Mesenchymal stem cell (in vitro differentiated cells and primary cell): Measurements from ENCODE around the gene TCF7.

Experiments used
- DNase-seq: peaks from one replicate; pipeline ENCODE4 v3.0.0-alpha.2; 2013
- H2AFZ ChIP-seq: one replicate; pipeline ENCODE4 v1.6.1; 2013; ENCODE audit warnings: low read depth, mild to moderate bottlenecking, control low read depth, inconsistent platforms, low read length, moderate library complexity
- H2AK5ac ChIP-seq: 2 replicates; pipeline ENCODE4 v1.6.1; 2013; ENCODE audit warnings: low read length, moderate library complexity, mild to moderate bottlenecking, inconsistent platforms; ENCODE audit not compliant: severe bottlenecking
- H2BK120ac ChIP-seq: one replicate; pipeline ENCODE4 v1.6.1; 2013; ENCODE audit warnings: low read depth, mild to moderate bottlenecking, inconsistent platforms, low read length, moderate library complexity
- H2BK12ac ChIP-seq, 2 experiments: one replicate each; pipeline ENCODE4 v1.6.1; 2013; ENCODE audit warnings: inconsistent platforms in 2 of 2, low read length in 2 of 2, mild to moderate bottlenecking in 2 of 2, moderate library complexity in 2 of 2, control low read depth in 1 of 2
- H2BK15ac ChIP-seq: one replicate; pipeline ENCODE4 v1.6.1; 2013; ENCODE audit warnings: mild to moderate bottlenecking, low read depth, inconsistent platforms; ENCODE audit not compliant: poor library complexity, severe bottlenecking
- H2BK5ac ChIP-seq: 2 replicates; pipeline ENCODE4 v1.6.1; 2013; ENCODE audit warnings: low read depth, mild to moderate bottlenecking, low read length, control low read depth, inconsistent platforms; ENCODE audit not compliant: poor library complexity, severe bottlenecking
- H3K14ac ChIP-seq, 2 experiments: one replicate each; pipeline ENCODE4 v1.6.1; 2013; ENCODE audit warnings: inconsistent platforms in 2 of 2, low read length in 2 of 2, control low read depth in 1 of 2, mild to moderate bottlenecking in 1 of 2, moderate library complexity in 1 of 2
- H3K18ac ChIP-seq, 2 experiments: one replicate each; pipeline ENCODE4 v1.6.1; 2013; ENCODE audit warnings: inconsistent platforms in 2 of 2, low read length in 2 of 2, control low read depth in 1 of 2, low read depth in 1 of 2, mild to moderate bottlenecking in 1 of 2
- H3K23ac ChIP-seq, 2 experiments: one replicate each; pipeline ENCODE4 v1.6.1; 2013; ENCODE audit warnings: inconsistent platforms in 2 of 2, low read length in 2 of 2, mild to moderate bottlenecking in 2 of 2, moderate library complexity in 2 of 2, control low read depth in 1 of 2
- H3K27ac ChIP-seq: 2 replicates; pipeline ENCODE4 v1.5.1; 2013; ENCODE audit warnings: mild to moderate bottlenecking, moderate library complexity, low read length, control low read depth, inconsistent platforms; ENCODE audit not compliant: poor library complexity, severe bottlenecking
- H3K27me3 ChIP-seq, 2 experiments: 2 replicates each; pipeline versions ENCODE4 v1.6.1 to v1.7.0; 2013; ENCODE audit warnings: low read length in 2 of 2, mild to moderate bottlenecking in 2 of 2, moderate library complexity in 2 of 2, control low read depth in 1 of 2, inconsistent platforms in 1 of 2; ENCODE audit not compliant: control insufficient read depth in 1 of 2, insufficient read depth in 1 of 2
- H3K36me3 ChIP-seq, 2 experiments: 2 replicates each; pipeline versions ENCODE4 v1.6.1 to v1.7.0; 2013; ENCODE audit warnings: low read length in 2 of 2, control low read depth in 1 of 2, inconsistent platforms in 1 of 2, low read depth in 1 of 2, mild to moderate bottlenecking in 1 of 2; ENCODE audit not compliant: insufficient read depth in 2 of 2, control insufficient read depth in 1 of 2
- H3K4ac ChIP-seq, 2 experiments: one replicate each; pipeline ENCODE4 v1.6.1; 2013; ENCODE audit warnings: inconsistent platforms in 2 of 2, low read length in 2 of 2, mild to moderate bottlenecking in 2 of 2, moderate library complexity in 2 of 2, control low read depth in 1 of 2, low read depth in 1 of 2
- H3K4me1 ChIP-seq: 2 replicates; pipeline ENCODE4 v1.6.1; 2013; ENCODE audit warnings: low read depth, low read length, control low read depth; ENCODE audit not compliant: control insufficient read depth, insufficient read depth
- H3K4me2 ChIP-seq: 2 replicates; pipeline ENCODE4 v1.6.1; 2013; ENCODE audit warnings: low read length, mild to moderate bottlenecking, inconsistent platforms; ENCODE audit not compliant: poor library complexity, severe bottlenecking
- H3K4me3 ChIP-seq, 2 experiments: 2 replicates each; pipeline versions ENCODE4 v1.5.1 to v1.7.0; 2013; ENCODE audit warnings: low read length in 2 of 2, mild to moderate bottlenecking in 2 of 2, control low read depth in 1 of 2, low read depth in 1 of 2; ENCODE audit not compliant: insufficient read depth in 1 of 2
- H3K79me1 ChIP-seq: replicated peaks from 2 replicates; pipeline ENCODE4 v1.6.1; 2013; ENCODE audit warnings: mild to moderate bottlenecking, control low read depth, low read length, inconsistent platforms; ENCODE audit not compliant: poor library complexity, severe bottlenecking
- H3K9ac ChIP-seq: 2 replicates; pipeline ENCODE4 v1.7.0; 2013; ENCODE audit warnings: mild to moderate bottlenecking, low read length, moderate library complexity
- H3K9me3 ChIP-seq: 2 replicates; pipeline ENCODE4 v1.7.0; 2013; ENCODE audit warnings: mild to moderate bottlenecking, low read length; ENCODE audit not compliant: control insufficient read depth
- H4K8ac ChIP-seq: one replicate; pipeline ENCODE4 v1.6.1; 2013; ENCODE audit warnings: inconsistent platforms, mild to moderate bottlenecking, low read length, moderate library complexity
- H4K91ac ChIP-seq: one replicate; pipeline ENCODE4 v1.6.1; 2013; ENCODE audit warnings: mild to moderate bottlenecking, low read length, inconsistent platforms
- WGBS: methylation state at CpG from one replicate; pipeline ENCODE4 v1.1.7; 2013; ENCODE audit warnings: mixed read lengths; 5-methylcytosine and 5-hydroxymethylcytosine counted together

TCF7 gene

GRCh38 chr5:134139891-134140469 lies 25.5 kb downstream of the TCF7 start:
- Histone ChIP-seq H3K27me3 (no peaks in the 10 kb centered on the region), H3K4me1 (peaks cover 28% of the 10 kb centered on the region), H3K14ac (no peak overlapping the region), H3K9me3 (no peaks in the 10 kb centered on the region), H2BK15ac (no peak overlapping the region), H4K8ac (no peak overlapping the region), H2AK5ac (peak overlapping the region; percentile 22), H3K4me2 (no peak overlapping the region), H4K91ac (no peak overlapping the region), H3K9ac (peak overlapping the region; percentile 14), H3K4ac (no peak overlapping the region), H2AFZ (no peak overlapping the region), H3K36me3 (peaks cover 71 to 73% of the 10 kb centered on the region in 2 experiments), H3K79me1 (peaks cover 69% of the 10 kb centered on the region), H2BK120ac (no peak overlapping the region), H2BK5ac (no peak overlapping the region), H3K18ac (no peak overlapping the region), H3K27ac (no peak overlapping the region), H3K23ac (no peak overlapping the region), H2BK12ac (no peak overlapping the region), H3K4me3 (no peak overlapping the region)
- over 99% methylated on average over 8 of the region's 8 CpGs for WGBS
- no peak for DNase-seq

- 56% methylated on average over 8 of the region's 8 CpGs for WGBS
Observed at GRCh38 chr5:134140530-134141201, 26.2 kb downstream of the TCF7 start.

GRCh38 chr5:134141331-134142050 lies 27.0 kb downstream of the TCF7 start:
- no peak overlapping the region for H2AK5ac ChIP-seq
- no peak overlapping the region for H4K91ac ChIP-seq
- H3K9ac ChIP-seq = peak overlapping the region; percentile 35
- peak; percentile 33 for DNase-seq
- H3K4ac ChIP-seq = no peak overlapping the region
- H3K4me1 ChIP-seq = peaks cover 26% of the 10 kb centered on the region
- H3K4me2 ChIP-seq = no peak overlapping the region
- no peak overlapping the region for H2BK15ac ChIP-seq
- H2BK12ac ChIP-seq = no peak overlapping the region
- H3K36me3 ChIP-seq = peaks cover 75 to 80% of the 10 kb centered on the region in 2 experiments
- H3K9me3 ChIP-seq = no peaks in the 10 kb centered on the region
- no peak overlapping the region for H4K8ac ChIP-seq
- no peak overlapping the region for H3K4me3 ChIP-seq
- H3K23ac ChIP-seq = no peak overlapping the region
- H2BK5ac ChIP-seq = no peak overlapping the region
- 92% methylated on average over 9 of the region's 9 CpGs for WGBS
- peaks cover 73% of the 10 kb centered on the region for H3K79me1 ChIP-seq
- no peaks in the 10 kb centered on the region for H3K27me3 ChIP-seq
- H2BK120ac ChIP-seq = no peak overlapping the region
- H3K27ac ChIP-seq = no peak overlapping the region
- H3K18ac ChIP-seq = no peak overlapping the region
- no peak overlapping the region for H3K14ac ChIP-seq
- H2AFZ ChIP-seq = no peak overlapping the region

More at GRCh38 chr5:134140530-134141201, 26.2 kb downstream of the TCF7 start:
- no peak overlapping the region for H4K91ac ChIP-seq
- H3K27me3 ChIP-seq = no peaks in the 10 kb centered on the region
- peak; percentile 74 for DNase-seq
- H3K4ac ChIP-seq = no peak overlapping the region
- no peak overlapping the region for H3K18ac ChIP-seq
- H3K4me1 ChIP-seq = peaks cover 28% of the 10 kb centered on the region
- H4K8ac ChIP-seq = no peak overlapping the region
- no peak overlapping the region for H2BK15ac ChIP-seq
- no peak overlapping the region for H3K4me3 ChIP-seq
- no peak overlapping the region for H2AK5ac ChIP-seq
- no peak overlapping the region for H2BK5ac ChIP-seq
- no peaks in the 10 kb centered on the region for H3K9me3 ChIP-seq
- no peak overlapping the region for H2BK120ac ChIP-seq
- H3K14ac ChIP-seq = no peak overlapping the region
- no peak overlapping the region for H3K4me2 ChIP-seq
- H3K23ac ChIP-seq = no peak overlapping the region
- peaks cover 76% of the 10 kb centered on the region for H3K79me1 ChIP-seq
- H3K9ac ChIP-seq = peak overlapping the region; percentile 35
- H3K36me3 ChIP-seq = peaks cover 74% of the 10 kb centered on the region in 2 experiments
- H2AFZ ChIP-seq = no peak overlapping the region
- no peak overlapping the region for H3K27ac ChIP-seq
- H2BK12ac ChIP-seq = no peak overlapping the region

GRCh38 chr5:134142052-134142451 lies 27.6 kb downstream of the TCF7 start:
- no peak overlapping the region for H2BK120ac ChIP-seq
- no peaks in the 10 kb centered on the region for H3K27me3 ChIP-seq
- 96% methylated on average over 5 of the region's 5 CpGs for WGBS
- no peak overlapping the region for H3K9ac ChIP-seq
- DNase-seq = no peak
- H2AFZ ChIP-seq = no peak overlapping the region
- H4K91ac ChIP-seq = no peak overlapping the region
- no peak overlapping the region for H3K4me3 ChIP-seq
- no peak overlapping the region for H3K4ac ChIP-seq
- no peak overlapping the region for H3K27ac ChIP-seq
- H4K8ac ChIP-seq = no peak overlapping the region
- H3K36me3 ChIP-seq = peaks cover 73 to 85% of the 10 kb centered on the region in 2 experiments
- no peak overlapping the region for H3K23ac ChIP-seq
- no peak overlapping the region for H2AK5ac ChIP-seq
- no peak overlapping the region for H3K14ac ChIP-seq
- no peak overlapping the region for H3K4me2 ChIP-seq
- H2BK5ac ChIP-seq = no peak overlapping the region
- no peak overlapping the region for H2BK15ac ChIP-seq
- no peak overlapping the region for H2BK12ac ChIP-seq
- peaks cover 26% of the 10 kb centered on the region for H3K4me1 ChIP-seq
- no peaks in the 10 kb centered on the region for H3K9me3 ChIP-seq
- peaks cover 74% of the 10 kb centered on the region for H3K79me1 ChIP-seq
- H3K18ac ChIP-seq = no peak overlapping the region
